OCI-LY7 (cell line): ENCODE data around the gene NPM1. TPM values are rescaled to one million over a fixed set of nuclear protein-coding genes. Genes with fewer than 3 reads are reported as not detected.

Experiments used
- BruUV-seq: library from RNA; stranded (reverse); fragments of 400-500 nt; replicated peaks from 2 replicates; lab custom pipeline; 2021; lab: Mats Ljungman, UMichigan
- CTCF ChIA-PET: fragments of 300-600 bp; sonication (Branson Sonifier 250); formaldehyde crosslinking; loops from one replicate; lab custom pipeline; 2022; ENCODE audit warnings: antibody characterized with exemption; ENCODE audit not compliant: unreplicated experiment; lab: Charles Lee
- POLR2A ChIA-PET: fragments of 300-600 bp; sonication (Branson Sonifier 250); formaldehyde crosslinking; loops from one replicate; lab custom pipeline; 2022; ENCODE audit warnings: antibody characterized with exemption; lab: Charles Lee
- DNase-seq: peaks from one replicate; pipeline ENCODE4 v3.0.0-alpha.2; 2015; ENCODE audit warnings: low spot score
- H2AFZ ChIP-seq: fragments of 200-600 bp; sonication (generic), shearing (Covaris generic); 2 replicates; pipeline ENCODE4 v1.6.1; 2014; ENCODE audit warnings: mild to moderate bottlenecking, antibody characterized with exemption, low read length, moderate library complexity
- H3K27ac ChIP-seq: fragments of 200-600 bp; sonication (generic); 2 replicates; pipeline ENCODE4 v1.5.1; 2014; ENCODE audit warnings: mixed run types, low read depth, mild to moderate bottlenecking, moderate library complexity, low read length, inconsistent platforms; ENCODE audit not compliant: poor library complexity, severe bottlenecking
- H3K36me3 ChIP-seq: fragments of 200-600 bp; sonication (generic); 2 replicates; pipeline ENCODE4 v1.6.1; 2014; ENCODE audit warnings: mild to moderate bottlenecking, antibody characterized with exemption, low read length, moderate library complexity, mixed read lengths; ENCODE audit not compliant: insufficient read depth
- H3K4me1 ChIP-seq: fragments of 200-600 bp; sonication (generic); 2 replicates; pipeline ENCODE4 v1.5.1; 2014; ENCODE audit warnings: mild to moderate bottlenecking, low read length; ENCODE audit not compliant: insufficient read depth, poor library complexity, severe bottlenecking
- H3K4me2 ChIP-seq: fragments of 200-600 bp; sonication (generic); 2 replicates; pipeline ENCODE4 v1.6.1; 2014; ENCODE audit warnings: mild to moderate bottlenecking, low read length
- H3K4me3 ChIP-seq: fragments of 200-600 bp; sonication (generic); 2 replicates; pipeline ENCODE4 v1.5.1; 2014; ENCODE audit warnings: mild to moderate bottlenecking, low read depth, low read length; ENCODE audit not compliant: poor library complexity, severe bottlenecking
- H3K79me2 ChIP-seq: fragments of 200-600 bp; sonication (generic); 2 replicates; pipeline ENCODE4 v1.6.1; 2016; ENCODE audit warnings: low read depth, mild to moderate bottlenecking, low read length, moderate library complexity, mixed read lengths; ENCODE audit not compliant: insufficient read depth
- H3K9me2 ChIP-seq: fragments of 200-600 bp; sonication (generic); 2 replicates; pipeline ENCODE4 v1.6.1; 2016; ENCODE audit warnings: mild to moderate bottlenecking, low read length, mixed read lengths; ENCODE audit not compliant: insufficient read depth
- H3K9me3 ChIP-seq: fragments of 200-600 bp; sonication (generic); 2 replicates; pipeline ENCODE4 v1.6.1; 2014; ENCODE audit warnings: mild to moderate bottlenecking, mixed run types, low read length, mixed read lengths
- H4K20me1 ChIP-seq: fragments of 200-600 bp; sonication (generic); 2 replicates; pipeline ENCODE4 v1.6.1; 2014; ENCODE audit warnings: mild to moderate bottlenecking, antibody characterized with exemption, low read length, moderate library complexity, mixed read lengths; ENCODE audit not compliant: insufficient read depth
- CTCF ChIP-seq: fragments of 200-600 bp; sonication (generic); conservative IDR thresholded peaks from 2 replicates; pipeline ENCODE4 v1.5.1; 2014; ENCODE audit warnings: mild to moderate bottlenecking, antibody characterized with exemption, low read length, moderate library complexity, mixed read lengths
- EZH2phosphoT487 ChIP-seq: fragments of 200-600 bp; sonication (generic); IDR thresholded peaks from 2 replicates; pipeline ENCODE4 v1.6.1; 2018; ENCODE audit warnings: low read depth, borderline replicate concordance, mild to moderate bottlenecking, mixed run types, antibody characterized with exemption, low read length, moderate library complexity, mixed read lengths
- intact Hi-C: fragments of 100-400 bp; cut with micrococcal nuclease; formaldehyde crosslinking; loops from one replicate; pipeline ENCODE4 v1.10.0; 2022; ENCODE audit not compliant: unreplicated experiment
- total RNA-seq, 2 experiments: library from RNA; depleted of rRNA in 1 of 2; stranded (reverse); fragments of >200 nt in 1 of 2; shearing (Covaris generic) in 1 of 2; gene quantifications; 2 replicates each; pipeline ENCODE4 v1.2.3, GENCODE V29; 2014 to 2022

NPM1 gene
- total RNA-seq, 2 experiments from 2014 or later: 1,091 to 2,027 TPM

GRCh38 chr5:171432583-171433351 is 45.1 kb downstream of the NPM1 start:
- TF ChIP-seq EZH2phosphoT487 (no peak), CTCF (no peak)
- BruUV-seq: no TSS peak
- CTCF ChIA-PET: no interaction called here

GRCh38 chr5:171433352-171433698 is 45.7 kb downstream of the NPM1 start:
- no TSS peak for BruUV-seq

More at GRCh38 chr5:171432583-171433351, 45.1 kb downstream of the NPM1 start:
- POLR2A ChIA-PET: no interaction called here
- H3K27ac ChIP-seq: no peak overlapping the region
- no peaks in the 10 kb centered on the region for H4K20me1 ChIP-seq
- no peak overlapping the region for H3K4me2 ChIP-seq
- no peaks in the 10 kb centered on the region for H3K9me2 ChIP-seq
- no peaks in the 10 kb centered on the region for H3K36me3 ChIP-seq
- no peaks in the 10 kb centered on the region for H3K4me1 ChIP-seq
- intact Hi-C loops: no loop called here
- DNase-seq: no peak
- H3K79me2 ChIP-seq: no peaks in the 10 kb centered on the region
- no peak overlapping the region for H3K4me3 ChIP-seq
- no peaks in the 10 kb centered on the region for H3K9me3 ChIP-seq
- H2AFZ ChIP-seq: no peak overlapping the region

More at GRCh38 chr5:171433352-171433698, 45.7 kb downstream of the NPM1 start:
- POLR2A ChIA-PET: no interaction called here
- Histone ChIP-seq H2AFZ (no peak overlapping the region), H3K4me1 (no peaks in the 10 kb centered on the region), H3K79me2 (no peaks in the 10 kb centered on the region), H3K27ac (no peak overlapping the region), H3K9me2 (no peaks in the 10 kb centered on the region), H4K20me1 (no peaks in the 10 kb centered on the region), H3K9me3 (no peaks in the 10 kb centered on the region), H3K36me3 (no peaks in the 10 kb centered on the region), H3K4me3 (no peak overlapping the region), H3K4me2 (no peak overlapping the region)
- TF ChIP-seq EZH2phosphoT487 (no peak), CTCF (no peak)
- no peak for DNase-seq
- intact Hi-C loops: no loop called here
- CTCF ChIA-PET: no interaction called here
